ENCODE measurements around the gene SLIT3. TPM values are rescaled to one million over a fixed set of nuclear protein-coding genes. Genes with fewer than 3 reads are reported as not detected.

Gene SLIT3
- polyA plus RNA-seq, 4 donors = 44.8 to 57.0 (median 49.6) TPM

DNA sequence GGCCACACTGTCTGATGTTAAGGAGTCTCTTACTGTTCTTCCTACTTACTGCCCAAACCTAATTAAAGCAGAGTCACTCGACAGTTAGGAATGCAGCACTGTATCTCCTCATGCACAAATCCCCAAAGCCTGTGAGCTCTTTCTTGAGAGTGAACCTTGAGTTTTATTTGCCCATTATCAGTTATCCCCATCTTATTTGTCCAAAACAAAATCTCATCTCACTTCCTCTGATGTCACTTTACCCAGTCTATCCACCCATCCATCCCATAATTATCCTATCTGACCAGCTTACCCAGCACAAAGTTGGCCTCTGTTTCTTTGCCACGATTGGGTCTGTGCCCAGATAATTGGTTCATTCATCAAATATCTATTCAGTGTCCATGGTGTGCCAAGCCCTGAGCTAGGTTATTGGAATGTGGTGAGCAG lies 250.8 kb downstream of the SLIT3 start:
- no peak for DNase-seq (ENCODE audit: low read depth in 4 of 4, low spot score in 2 of 4)

DNA sequence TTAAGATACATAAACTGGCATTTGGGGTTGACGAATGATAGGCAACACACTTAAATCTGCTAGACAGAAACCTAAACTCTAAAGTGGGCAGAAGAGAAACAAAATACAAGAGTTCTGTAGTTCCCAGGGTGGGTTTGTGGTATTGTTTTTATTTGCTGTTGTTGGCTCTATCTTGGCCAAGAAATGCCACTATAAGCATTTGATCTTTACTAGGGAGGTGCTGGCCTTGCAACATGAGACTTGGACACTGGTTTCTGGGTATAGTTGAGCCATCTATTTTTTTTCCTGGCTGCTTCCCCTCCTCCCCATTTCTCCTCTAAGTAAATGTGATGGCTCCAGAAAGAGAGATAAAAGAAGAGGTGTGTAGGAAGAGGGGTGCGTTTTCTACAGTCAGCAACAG lies 251.2 kb downstream of the SLIT3 start:
- DNase-seq (ENCODE audit: low read depth in 4 of 4, low spot score in 2 of 4) = no peak

DNA sequence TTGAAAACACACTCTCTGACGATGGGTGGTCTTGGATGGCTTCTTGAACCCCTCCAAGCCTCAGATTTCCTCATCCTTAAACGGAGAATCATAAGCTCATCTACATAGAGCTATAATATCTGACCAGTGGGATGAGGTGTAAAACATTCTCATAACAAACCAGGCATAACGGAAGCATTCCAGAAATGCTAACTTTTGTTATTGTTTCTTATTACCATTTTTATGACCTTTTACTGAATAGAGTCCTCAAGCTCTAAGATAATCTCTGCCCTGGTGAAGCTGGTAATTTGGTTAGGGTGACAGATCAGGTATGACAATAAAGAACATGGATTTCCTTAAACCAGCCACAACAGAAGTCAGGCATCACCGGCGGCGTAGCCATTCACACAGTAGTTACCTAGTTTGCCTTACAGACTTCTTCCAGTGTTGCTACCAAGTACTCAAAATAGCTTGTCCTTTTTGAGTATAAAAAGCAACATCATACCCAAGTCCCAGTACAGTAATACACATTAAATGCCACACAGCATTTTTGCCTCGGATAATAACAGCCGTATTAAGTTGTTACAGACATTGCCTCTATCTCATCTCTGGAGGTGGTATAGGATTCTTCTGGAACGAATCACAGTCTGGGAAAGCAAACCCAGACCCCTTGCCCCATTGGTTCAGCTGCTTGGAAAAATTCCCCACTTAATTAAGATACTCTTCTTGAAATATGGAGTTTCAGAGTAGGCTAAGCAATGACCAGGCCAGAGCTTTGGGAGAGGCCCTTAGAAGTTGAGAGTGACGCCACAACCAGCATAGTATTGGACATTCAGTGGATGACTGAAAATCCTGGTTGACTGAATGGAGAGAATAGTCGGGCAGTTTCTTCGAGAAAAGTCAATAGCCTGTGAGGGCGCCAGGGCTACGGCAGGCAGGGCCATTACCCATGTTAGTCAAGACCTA lies 252.5 kb downstream of the SLIT3 start:
- DNase-seq (ENCODE audit: low read depth in 4 of 4, low spot score in 2 of 4) = no peak

DNA sequence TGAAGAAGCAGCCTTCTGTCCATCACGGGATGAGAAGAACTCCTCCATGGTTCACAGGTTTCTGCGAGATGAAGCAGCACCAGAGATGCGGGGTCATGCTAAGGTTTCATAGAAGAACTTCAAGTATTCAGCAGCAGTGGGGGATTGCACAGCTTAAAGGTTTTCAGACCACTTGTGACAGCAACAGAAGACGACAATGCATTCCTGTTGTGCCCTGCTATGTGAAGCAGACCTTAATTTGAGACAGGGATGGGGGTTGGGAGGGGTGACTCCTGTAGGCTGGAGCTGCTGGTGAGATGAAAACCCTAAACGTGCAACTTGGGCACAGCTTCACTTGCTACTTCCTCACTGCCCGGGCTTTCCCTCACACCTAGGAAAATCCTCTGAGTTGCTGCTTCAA lies 256.0 kb downstream of the SLIT3 start:
- no peak for DNase-seq (ENCODE audit: low read depth in 4 of 4, low spot score in 2 of 4)

DNA sequence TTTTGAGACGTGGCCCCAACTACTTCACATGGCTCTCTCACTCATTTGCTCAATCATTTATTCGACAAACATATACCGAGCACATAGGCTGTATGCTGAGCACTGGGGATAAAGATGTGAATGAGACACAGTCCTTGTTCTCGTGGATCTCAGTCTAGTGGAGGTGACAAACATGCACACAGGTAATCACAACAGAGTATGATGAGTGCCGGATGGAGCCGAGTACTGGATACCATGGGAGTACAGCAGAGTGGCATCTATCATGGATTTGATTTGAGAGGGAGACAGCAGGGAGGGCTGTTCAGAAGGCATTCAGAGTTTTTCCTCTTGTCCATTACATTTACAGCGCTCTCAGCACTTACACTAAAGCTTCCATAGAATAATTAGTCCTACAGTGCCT lies 259.8 kb downstream of the SLIT3 start:
- no peak for DNase-seq (ENCODE audit: low read depth in 4 of 4, low spot score in 2 of 4)

GRCh38 chr5:169039592-169039991 lies 261.3 kb downstream of the SLIT3 start:
- no peak for DNase-seq (ENCODE audit: low read depth in 4 of 4, low spot score in 2 of 4)

DNA sequence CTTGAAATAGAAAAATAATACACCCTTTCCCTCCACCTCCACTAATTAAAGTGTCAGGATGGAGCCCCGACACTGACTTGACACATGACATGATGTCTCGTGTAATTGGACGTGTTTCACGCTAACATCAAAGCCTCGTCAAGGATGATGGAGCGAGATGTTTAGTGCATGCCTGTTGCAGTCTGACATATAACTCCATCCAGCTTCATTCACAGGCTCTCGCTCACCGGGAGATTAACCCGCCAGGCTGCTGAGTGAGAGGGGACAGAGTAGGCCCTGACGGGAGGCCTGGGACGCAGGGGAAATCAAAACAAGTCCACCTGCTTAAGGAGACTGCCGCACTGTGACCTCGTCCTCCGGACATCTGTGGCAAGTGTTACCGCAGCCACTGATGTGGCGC lies 263.5 kb downstream of the SLIT3 start:
- DNase-seq (ENCODE audit: low read depth in 4 of 4, low spot score in 2 of 4) = peak in 2 of 4 donors; percentile 72 to 73

DNA sequence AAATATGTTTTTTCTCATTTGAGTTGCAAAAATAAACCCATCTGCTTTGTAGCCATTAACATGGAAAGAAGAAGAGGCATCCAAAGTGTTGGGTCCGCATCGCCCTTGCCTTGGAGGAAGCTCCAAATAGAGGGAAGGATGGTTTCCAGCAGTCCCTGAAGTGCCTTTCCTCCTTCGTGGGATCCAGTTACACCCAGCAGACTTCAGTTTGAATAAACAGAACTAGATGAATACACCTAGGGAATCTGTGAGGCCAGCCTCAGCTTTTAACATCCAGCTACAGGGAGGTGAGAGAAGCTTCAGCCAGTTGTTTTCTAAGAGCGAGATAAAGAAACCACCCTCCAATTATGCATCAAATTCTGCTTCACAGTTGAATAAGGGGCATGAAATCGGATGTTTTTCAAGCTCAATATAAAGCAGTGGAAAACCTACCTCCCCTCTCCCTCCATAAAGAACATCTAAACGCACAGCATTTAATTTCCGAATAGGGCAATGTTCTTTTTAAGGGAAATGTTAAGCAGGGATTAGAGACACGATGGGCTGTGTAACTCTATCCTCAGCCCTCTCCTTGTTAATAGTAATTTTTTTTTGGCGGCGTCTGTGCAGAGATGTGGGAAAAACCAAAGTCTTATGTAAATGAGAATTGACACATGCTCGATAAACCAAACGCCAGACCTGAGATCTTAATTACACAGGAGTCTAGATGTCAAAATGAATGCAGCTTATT lies 264.7 kb downstream of the SLIT3 start:
- DNase-seq (ENCODE audit: low read depth in 4 of 4, low spot score in 2 of 4) = no peak

DNA sequence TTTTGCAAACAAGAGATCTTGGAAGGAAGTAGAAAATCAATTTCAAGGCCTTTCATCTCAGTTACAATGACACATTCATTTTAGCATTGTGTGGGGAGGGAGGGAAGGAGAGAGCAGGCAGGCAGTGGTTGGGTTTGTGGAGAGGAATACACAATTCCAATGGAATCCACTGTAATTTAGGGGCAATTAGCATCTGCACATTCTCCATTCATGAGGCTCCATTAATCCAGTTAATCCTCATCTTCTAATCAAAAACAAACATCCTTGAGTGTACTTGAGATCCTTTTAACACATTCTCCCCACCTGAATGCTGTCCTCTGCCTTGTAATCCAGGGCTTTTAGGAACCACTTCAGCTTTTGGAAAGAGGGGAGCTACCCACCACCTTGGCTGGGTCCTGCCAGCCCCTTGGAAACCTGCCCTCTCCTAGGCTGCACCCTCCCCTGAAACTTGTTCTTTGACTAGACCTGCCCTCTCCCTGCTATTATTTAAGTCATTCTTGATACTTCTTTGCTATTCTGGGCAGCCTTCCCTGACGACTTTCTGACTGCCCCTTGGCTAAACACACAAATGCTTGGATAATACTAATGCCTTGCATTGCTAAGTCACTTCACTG lies 271.2 kb downstream of the SLIT3 start:
- no peak for DNase-seq (ENCODE audit: low read depth in 4 of 4, low spot score in 2 of 4)

- DNase-seq (ENCODE audit: low read depth in 4 of 4, low spot score in 2 of 4) = no peak
Measured at GRCh38 chr5:169029037-169029436, 271.9 kb downstream of the SLIT3 start.

DNA sequence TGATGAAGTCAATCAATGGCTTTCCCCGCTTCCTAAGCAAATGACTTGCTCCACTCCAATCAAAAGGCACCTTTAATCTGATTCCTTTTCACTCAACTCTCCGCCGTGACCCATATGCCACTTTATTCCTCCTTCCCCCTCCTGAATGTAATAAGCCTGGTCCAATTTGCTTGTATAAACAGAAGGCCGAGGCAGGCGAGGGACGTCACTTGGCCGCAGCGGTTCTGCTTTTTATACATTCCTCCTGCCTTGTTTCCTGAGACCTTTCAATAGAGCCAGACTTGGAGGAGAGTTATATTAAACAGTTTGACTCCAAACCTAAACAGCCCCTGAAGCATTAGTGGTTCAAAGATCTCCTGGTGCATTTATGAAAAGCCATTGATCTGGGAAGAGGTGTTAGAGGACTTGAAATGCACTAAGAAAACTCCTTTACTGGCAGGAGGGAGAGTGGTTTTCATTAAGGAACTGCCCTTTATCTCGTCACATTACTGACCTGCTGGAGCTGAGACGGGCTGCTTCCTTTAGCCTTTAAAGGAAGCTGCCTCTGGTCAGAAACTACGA lies 273.4 kb downstream of the SLIT3 start:
- DNase-seq (ENCODE audit: low read depth in 4 of 4, low spot score in 2 of 4) = no peak

DNA sequence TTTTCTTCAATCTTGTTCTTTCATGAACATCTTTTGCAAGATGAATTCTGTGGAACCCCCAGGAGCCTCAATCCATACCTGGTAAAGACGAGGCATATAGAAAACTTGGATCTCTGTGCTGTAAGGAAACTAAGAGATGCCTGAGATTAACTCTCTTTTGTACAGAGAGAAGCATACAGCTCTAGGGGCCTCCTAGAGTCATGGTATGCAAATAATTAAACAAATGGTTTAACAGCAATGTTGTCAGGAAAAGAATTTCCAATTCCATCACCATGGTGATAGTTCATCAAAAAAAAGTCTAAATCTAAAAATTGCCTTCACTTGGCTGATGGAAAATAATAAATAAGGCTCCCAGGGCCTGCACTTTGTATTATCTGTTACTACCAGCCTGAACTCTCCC lies 275.4 kb downstream of the SLIT3 start:
- no peak for DNase-seq (ENCODE audit: low read depth in 4 of 4, low spot score in 2 of 4)

GRCh38 chr5:169024421-169024820 lies 276.5 kb downstream of the SLIT3 start:
- no peak for DNase-seq (ENCODE audit: low read depth in 4 of 4, low spot score in 2 of 4)

GRCh38 chr5:169022718-169023117 lies 278.2 kb downstream of the SLIT3 start:
- no peak for DNase-seq (ENCODE audit: low read depth in 4 of 4, low spot score in 2 of 4)

GRCh38 chr5:169020102-169020501 lies 280.8 kb downstream of the SLIT3 start:
- DNase-seq (ENCODE audit: low read depth in 4 of 4, low spot score in 2 of 4) = no peak

GRCh38 chr5:169018925-169019324 lies 282.0 kb downstream of the SLIT3 start:
- DNase-seq (ENCODE audit: low read depth in 4 of 4, low spot score in 2 of 4) = no peak

DNA sequence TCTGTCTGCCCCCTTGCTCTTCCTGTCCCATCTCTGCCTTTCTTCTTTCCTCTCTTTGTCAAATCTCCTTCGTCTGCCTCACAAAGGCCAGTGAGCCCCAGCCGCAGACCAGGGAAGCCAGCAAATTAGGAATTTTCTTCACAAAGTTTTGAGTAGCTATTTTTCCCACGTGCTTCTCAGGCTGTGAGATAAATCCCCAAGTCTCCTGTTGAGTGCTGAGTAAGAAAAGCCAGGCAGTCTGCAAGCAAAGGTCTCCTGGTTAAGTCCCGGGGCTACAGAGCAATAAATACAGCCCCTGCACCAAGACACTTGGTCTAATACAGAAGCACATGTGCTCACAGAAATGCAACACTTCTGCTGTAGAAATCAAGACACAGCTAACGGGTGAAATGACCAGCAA lies 284.9 kb downstream of the SLIT3 start:
- DNase-seq (ENCODE audit: low read depth in 4 of 4, low spot score in 2 of 4) = no peak

- DNase-seq (ENCODE audit: low read depth in 4 of 4, low spot score in 2 of 4) = no peak
Measured at GRCh38 chr5:169013846-169014245, 287.1 kb downstream of the SLIT3 start.

- DNase-seq (ENCODE audit: low read depth in 4 of 4, low spot score in 2 of 4) = no peak
Measured at GRCh38 chr5:169013208-169013728, 287.7 kb downstream of the SLIT3 start.

- no peak for DNase-seq (ENCODE audit: low read depth in 4 of 4, low spot score in 2 of 4)
Measured at GRCh38 chr5:169012450-169012849, 288.5 kb downstream of the SLIT3 start.

DNA sequence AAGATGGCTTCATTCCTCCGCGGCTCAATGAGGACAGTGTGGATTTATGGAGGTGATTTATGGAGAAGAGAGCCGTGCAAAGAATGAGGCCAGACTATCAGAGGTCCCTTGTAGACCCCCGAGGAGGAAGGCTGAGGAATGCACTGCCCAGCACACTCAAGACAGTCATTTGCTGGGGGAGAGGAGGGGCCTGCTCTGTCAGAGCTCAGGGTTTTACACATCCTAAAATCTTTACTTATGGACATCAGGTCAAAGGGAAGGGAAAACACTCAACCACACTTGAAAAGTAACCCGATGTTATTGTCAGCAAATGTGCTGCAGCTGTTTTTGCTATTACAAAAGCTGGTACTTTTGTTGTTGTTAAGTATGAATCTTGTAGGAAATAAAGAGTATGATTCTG lies 289.5 kb downstream of the SLIT3 start:
- no peak for DNase-seq (ENCODE audit: low read depth in 4 of 4, low spot score in 2 of 4)
